ENCODE data around the gene ZSWIM1.

Gene ZSWIM1

DNA sequence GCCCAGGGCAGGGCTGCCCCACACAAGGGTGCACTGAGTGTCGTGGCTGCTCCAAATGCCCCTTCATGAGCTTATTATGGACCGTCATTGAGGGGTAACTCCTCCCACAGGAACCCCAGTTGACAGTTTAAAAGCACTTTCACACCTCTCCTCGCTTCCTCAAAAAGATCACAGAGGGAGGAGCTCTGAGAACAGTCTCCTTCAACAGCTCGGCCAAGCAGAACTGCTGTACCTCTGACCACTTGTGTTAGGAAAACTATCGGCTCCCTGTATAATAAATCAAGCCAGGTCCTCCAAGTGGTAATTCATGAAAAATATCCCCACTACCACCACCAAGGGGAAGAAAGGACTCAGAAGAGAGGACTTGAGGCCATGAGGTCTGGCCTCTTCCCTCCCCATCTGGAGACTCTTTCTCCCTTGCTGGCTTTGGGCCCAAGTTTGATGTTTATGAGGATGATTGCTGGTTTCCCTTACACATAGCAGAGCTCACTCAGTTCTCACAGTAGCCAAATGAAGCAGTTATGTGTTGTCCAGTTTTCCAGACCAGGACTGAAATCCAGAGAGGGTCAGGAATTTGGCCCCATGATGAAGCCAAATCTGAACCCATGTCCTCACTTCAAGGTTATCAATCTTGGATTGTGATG lies 38.7 kb upstream of the ZSWIM1 start:
- DNase-seq (ENCODE audit: insufficient read length), result peak; percentile 53
- TF ChIP-seq POLR2AphosphoS5 (IDR thresholded peaks at IDR 0.05; ENCODE audit: low read depth, low read length), result no peak
- peak; percentile 28; the same call in 1 of the 2 replicates for TF ChIP-seq POLR2A (IDR thresholded peaks at IDR 0.05; ENCODE audit: low read depth, low read length)
- peak; percentile 9 for FAIRE-seq

DNA sequence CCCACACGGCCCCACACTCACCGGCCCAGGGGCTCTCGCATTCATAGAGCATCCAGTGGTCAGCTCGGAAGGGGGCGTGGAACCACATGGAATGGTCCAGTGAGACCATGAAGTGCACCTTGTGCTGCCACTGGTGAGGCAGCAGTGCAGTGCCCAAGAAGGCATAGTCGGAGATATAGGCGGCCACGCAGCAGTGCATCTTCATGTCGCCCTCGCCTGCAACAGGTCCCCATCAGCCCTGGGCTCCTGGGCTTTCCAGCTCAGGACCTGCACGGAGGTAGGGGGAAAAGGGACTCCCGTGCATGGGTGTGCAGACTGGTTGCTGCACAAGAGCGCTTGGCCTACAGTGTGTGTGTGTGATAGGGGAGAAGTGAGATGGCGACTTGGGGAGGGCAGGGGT lies 37.5 kb upstream of the ZSWIM1 start:
- TF ChIP-seq POLR2A (IDR thresholded peaks at IDR 0.05; ENCODE audit: low read depth, low read length) (no peak), TAF1 (IDR thresholded peaks at IDR 0.05; ENCODE audit: borderline replicate concordance, low read depth, low read length) (no peak), POLR2AphosphoS5 (IDR thresholded peaks at IDR 0.05; ENCODE audit: low read depth, low read length) (no peak)
- FAIRE-seq (no peak), DNase-seq (ENCODE audit: insufficient read length) (no peak)

DNA sequence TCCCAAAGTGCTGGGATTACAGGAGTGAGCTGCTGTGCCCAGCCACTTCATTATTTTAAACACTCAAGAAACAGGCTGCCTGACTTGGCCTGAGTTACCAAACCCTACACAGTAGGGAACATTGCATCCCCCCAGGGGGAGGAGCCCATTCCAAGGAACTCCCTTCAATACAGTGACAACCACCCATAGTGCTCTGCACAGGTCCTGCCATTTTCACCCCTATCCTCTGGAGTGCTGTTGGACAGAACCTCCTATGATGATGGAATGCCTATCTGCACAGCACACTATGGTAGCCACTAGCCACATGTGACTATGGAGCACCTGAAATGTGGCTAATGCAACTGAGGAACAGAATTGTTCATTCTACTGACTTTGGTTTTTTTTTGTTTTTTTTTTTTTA lies 35.6 kb upstream of the ZSWIM1 start:
- DNase-seq (ENCODE audit: insufficient read length) (no peak), FAIRE-seq (no peak)
- TF ChIP-seq TAF1 (IDR thresholded peaks at IDR 0.05; ENCODE audit: borderline replicate concordance, low read depth, low read length), result no peak
- TF ChIP-seq POLR2AphosphoS5 (IDR thresholded peaks at IDR 0.05; ENCODE audit: low read depth, low read length), result no peak
- TF ChIP-seq POLR2A (IDR thresholded peaks at IDR 0.05; ENCODE audit: low read depth, low read length), result no peak

DNA sequence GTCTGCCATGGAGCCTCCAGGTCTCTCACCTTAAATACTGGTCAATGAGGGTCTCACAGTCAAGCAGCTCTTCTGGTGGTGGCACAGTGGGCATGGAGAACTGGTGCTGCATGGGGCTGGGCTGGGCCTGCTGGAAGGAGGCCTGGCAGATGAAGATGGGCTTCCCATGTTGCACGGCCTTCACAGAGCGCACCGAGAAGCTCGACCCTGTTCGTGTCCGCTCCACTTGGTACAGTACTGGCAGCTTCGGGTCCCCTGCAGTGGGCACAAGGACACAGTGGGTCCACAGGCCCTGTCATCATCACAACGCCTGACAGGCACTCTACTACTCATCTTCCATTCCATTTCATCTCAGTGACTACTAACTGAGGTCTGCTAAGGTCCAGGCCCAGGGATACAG lies 32.6 kb upstream of the ZSWIM1 start:
- FAIRE-seq (no peak), DNase-seq (ENCODE audit: insufficient read length) (no peak)
- TF ChIP-seq POLR2A (IDR thresholded peaks at IDR 0.05; ENCODE audit: low read depth, low read length) (no peak), POLR2AphosphoS5 (IDR thresholded peaks at IDR 0.05; ENCODE audit: low read depth, low read length) (no peak), TAF1 (IDR thresholded peaks at IDR 0.05; ENCODE audit: borderline replicate concordance, low read depth, low read length) (no peak)

DNA sequence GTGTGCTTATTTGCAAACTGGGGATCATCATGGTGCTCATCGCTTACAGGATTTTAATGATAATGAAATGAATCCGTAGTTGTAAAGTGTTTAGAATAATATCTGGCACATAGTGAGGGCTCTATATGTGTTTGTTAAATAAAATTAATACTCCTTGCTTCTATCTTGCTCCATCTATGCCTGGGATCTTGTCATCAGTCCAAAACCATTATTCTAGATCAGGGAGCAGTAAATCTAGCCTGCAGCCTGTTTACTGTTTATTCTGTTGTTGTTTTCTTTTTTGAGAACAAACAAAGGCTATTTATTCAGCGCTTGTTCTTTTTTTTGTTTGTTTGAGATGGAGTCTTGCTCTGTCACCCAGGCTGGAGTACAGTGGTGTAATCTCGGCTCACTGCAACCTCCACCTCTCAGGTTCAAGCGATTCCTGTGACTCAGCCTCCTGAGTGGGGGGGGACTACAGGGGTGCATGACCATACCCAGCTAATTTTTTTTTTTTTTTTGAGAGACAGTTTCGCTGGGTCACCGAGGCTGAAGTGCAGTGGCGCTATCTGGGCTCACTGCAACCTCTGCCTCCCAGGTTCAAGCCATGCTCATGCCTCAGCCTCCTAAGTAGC lies 32.0 kb upstream of the ZSWIM1 start:
- TF ChIP-seq POLR2AphosphoS5 (IDR thresholded peaks at IDR 0.05; ENCODE audit: low read depth, low read length), result no peak
- no peak for TF ChIP-seq POLR2A (IDR thresholded peaks at IDR 0.05; ENCODE audit: low read depth, low read length)
- no peak for TF ChIP-seq TAF1 (IDR thresholded peaks at IDR 0.05; ENCODE audit: borderline replicate concordance, low read depth, low read length)
- no peak for FAIRE-seq

DNA sequence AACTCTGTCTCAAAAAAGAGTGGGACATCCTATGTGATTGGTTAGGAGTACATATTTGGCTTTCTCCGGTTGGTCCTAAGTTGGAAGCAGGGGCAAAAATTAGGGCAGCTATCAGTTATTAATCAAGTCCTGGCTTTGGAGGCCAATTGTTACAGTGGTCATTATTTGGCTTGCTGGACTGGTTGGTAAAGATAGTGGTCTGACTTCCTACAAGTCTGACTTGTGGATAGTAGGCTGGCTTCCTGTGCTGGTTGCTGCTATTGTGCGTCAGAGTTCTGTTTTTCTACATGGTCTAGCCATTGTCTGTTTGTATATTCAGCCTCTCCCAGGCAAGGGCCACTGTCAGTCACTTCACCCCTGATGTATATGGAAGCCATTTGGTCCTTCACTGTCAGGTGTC lies 30.8 kb upstream of the ZSWIM1 start:
- FAIRE-seq (no peak), DNase-seq (ENCODE audit: insufficient read length) (no peak)
- TF ChIP-seq TAF1 (IDR thresholded peaks at IDR 0.05; ENCODE audit: borderline replicate concordance, low read depth, low read length) (no peak), POLR2A (IDR thresholded peaks at IDR 0.05; ENCODE audit: low read depth, low read length) (no peak), POLR2AphosphoS5 (IDR thresholded peaks at IDR 0.05; ENCODE audit: low read depth, low read length) (no peak)

More for the DNA sequence above, 32.0 kb upstream of the ZSWIM1 start:
- no peak for DNase-seq (ENCODE audit: insufficient read length)

DNA sequence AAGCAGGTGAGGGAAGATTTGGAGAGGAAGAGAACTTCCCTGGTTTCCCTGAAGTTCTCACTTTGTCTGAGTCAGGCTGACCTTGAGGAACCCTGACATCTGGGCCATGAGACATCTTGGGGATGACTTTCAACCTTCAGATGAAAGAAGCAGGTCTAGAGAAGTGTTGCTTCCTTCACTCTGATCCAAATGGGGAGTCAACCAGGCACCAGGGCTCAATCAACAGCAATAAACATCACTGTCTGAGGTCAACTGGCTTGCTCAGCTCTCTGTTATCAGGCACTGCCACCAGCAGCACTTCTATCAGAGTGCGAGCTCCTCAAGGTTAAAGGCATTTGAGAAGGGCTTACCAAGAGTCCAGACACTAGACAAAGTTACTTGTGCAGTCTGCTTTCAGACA lies 30.1 kb upstream of the ZSWIM1 start:
- DNase-seq (ENCODE audit: insufficient read length) (no peak), FAIRE-seq (no peak)
- no peak for TF ChIP-seq TAF1 (IDR thresholded peaks at IDR 0.05; ENCODE audit: borderline replicate concordance, low read depth, low read length)
- no peak for TF ChIP-seq POLR2A (IDR thresholded peaks at IDR 0.05; ENCODE audit: low read depth, low read length)
- TF ChIP-seq POLR2AphosphoS5 (IDR thresholded peaks at IDR 0.05; ENCODE audit: low read depth, low read length), result no peak

DNA sequence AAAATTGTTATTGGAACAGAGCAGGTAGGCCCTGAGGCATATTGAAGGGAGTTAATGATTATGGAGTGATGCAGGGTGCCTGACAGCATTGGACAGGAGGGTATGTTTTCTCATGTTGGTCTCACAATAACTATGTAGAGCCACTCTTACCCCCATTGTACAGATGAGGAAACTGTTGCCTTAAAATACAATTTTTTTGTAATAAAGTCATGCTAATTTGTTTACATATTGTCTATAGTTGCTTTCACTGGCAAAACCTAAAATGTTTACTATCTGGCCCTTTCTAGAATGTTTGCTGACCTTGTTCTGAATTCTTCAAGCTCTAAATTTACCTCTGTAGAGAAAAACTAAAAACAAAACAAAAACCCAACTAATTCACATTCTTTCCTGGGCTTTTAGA lies 29.5 kb upstream of the ZSWIM1 start:
- TF ChIP-seq POLR2AphosphoS5 (IDR thresholded peaks at IDR 0.05; ENCODE audit: low read depth, low read length) (no peak), POLR2A (IDR thresholded peaks at IDR 0.05; ENCODE audit: low read depth, low read length) (no peak), TAF1 (IDR thresholded peaks at IDR 0.05; ENCODE audit: borderline replicate concordance, low read depth, low read length) (no peak)
- DNase-seq (ENCODE audit: insufficient read length), result no peak
- no peak for FAIRE-seq

DNA sequence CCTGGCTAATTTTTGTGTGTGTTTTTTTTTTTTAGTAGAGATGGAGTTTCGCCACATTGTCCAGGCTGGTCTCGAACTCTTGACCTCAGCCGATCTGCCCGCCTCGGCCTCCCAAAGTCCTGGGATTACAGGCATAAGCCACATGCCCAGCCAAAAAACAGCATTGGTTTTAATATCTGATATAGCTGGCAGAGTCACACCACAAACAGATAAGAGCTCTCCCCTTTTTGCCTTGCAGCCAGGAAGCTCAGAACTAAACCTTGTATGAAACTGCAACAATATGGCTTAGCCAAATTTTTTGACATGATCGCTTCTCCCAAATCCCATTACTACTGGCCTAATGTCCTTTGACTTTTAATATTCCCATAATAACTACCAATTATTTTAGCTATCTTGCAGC lies 28.7 kb upstream of the ZSWIM1 start:
- no peak for DNase-seq (ENCODE audit: insufficient read length)
- FAIRE-seq, result no peak
- TF ChIP-seq POLR2A (IDR thresholded peaks at IDR 0.05; ENCODE audit: low read depth, low read length) (no peak), POLR2AphosphoS5 (IDR thresholded peaks at IDR 0.05; ENCODE audit: low read depth, low read length) (no peak), TAF1 (IDR thresholded peaks at IDR 0.05; ENCODE audit: borderline replicate concordance, low read depth, low read length) (no peak)

DNA sequence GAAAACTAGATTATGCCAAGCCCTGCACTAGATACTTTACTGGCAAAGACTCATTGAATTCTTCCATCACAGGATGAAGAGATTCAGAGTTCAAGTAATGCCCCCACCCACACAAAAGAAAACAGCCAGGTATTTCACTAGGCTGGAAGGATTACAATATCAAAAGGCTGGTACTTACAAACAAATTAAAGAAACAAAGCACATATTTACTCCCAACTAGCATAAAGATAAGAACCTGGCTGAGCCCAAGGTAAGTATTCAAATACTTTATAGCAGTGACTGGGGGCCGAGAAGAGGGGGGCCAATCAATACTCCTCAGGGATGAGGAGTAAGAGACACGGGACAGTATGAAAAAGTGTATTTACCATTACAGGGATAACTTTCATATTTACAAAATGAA lies 27.5 kb upstream of the ZSWIM1 start:
- DNase-seq (ENCODE audit: insufficient read length) (no peak), FAIRE-seq (no peak)
- TF ChIP-seq TAF1 (IDR thresholded peaks at IDR 0.05; ENCODE audit: borderline replicate concordance, low read depth, low read length) (no peak), POLR2AphosphoS5 (IDR thresholded peaks at IDR 0.05; ENCODE audit: low read depth, low read length) (no peak), POLR2A (IDR thresholded peaks at IDR 0.05; ENCODE audit: low read depth, low read length) (no peak)

DNA sequence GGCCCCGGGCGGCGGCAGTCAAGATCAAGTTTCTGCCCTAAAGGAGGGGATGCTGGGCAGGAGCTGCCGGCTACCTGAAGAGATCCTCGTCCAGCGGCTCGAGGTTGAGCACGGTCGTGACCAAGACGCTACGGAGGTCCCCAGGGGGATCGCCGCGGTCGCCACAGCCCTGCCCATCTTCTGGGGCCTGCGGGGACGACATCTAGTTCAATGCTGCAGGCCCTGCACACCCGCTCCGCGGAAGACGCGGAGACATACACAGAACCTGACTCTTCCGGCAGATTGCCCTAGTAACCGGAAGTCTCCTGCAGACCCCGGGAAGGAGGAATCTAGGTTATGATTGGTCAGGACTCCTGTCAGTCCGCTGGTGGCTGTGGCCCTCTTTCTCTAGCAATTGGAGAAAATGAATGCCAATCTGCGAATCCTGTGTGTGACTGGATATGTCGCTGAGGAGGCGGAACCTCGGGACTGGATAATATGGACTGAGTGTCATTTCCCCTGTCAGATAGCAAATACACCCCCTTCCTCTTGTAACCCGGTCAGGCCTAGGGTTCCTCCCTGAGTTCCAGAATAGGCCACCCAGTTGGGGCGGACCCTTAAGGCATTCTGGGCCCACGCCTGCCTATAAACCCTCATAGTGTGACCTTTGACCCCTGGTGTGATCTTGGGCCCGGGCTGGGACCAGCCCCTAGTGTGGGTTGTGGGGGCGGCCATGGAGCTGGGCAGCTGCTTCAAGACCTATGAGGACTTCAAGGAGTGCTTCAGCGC lies 23.7 kb upstream of the ZSWIM1 start, which contains the start of the genes ACOT8 and ZSWIM3:
ACOT8 (minus strand) TSS at position 279 of the 768 bp plus-strand sequence; CDS start at position 202, 77 bp downstream.
ZSWIM3 (plus strand) TSS at position 501 of the 768 bp plus-strand sequence; CDS start at position 713, 212 bp downstream.
- FAIRE-seq (peak; percentile 93), DNase-seq (ENCODE audit: insufficient read length) (peak; percentile 99)
- TF ChIP-seq POLR2A (IDR thresholded peaks at IDR 0.05; ENCODE audit: low read depth, low read length), result peak; percentile 89
- peak; percentile 88 for TF ChIP-seq POLR2AphosphoS5 (IDR thresholded peaks at IDR 0.05; ENCODE audit: low read depth, low read length)
- peak; percentile 97 for TF ChIP-seq TAF1 (IDR thresholded peaks at IDR 0.05; ENCODE audit: borderline replicate concordance, low read depth, low read length)

Data from GM12892 (cell line).